Lower lobe of right lung (tissue), 2 donors: Measurements from ENCODE around the gene NEDD9. TPM values are rescaled to one million over a fixed set of nuclear protein-coding genes. Genes with fewer than 3 reads are reported as not detected.
A peak's percentile ranks its signal among the peaks of the same experiment; 100 is the strongest.

Experiments used
- ATAC-seq, 2 donors: fragments of 200-7000 bp; cut with Tn5 transposase; one replicate each; pipeline ENCODE4 v1.9.1; 2020 to 2022; ENCODE audit warnings: mild to moderate bottlenecking in 2 of 2, moderate library complexity in 2 of 2
- DNase-seq: peaks from one replicate; pipeline ENCODE4 v3.0.0-alpha.2; 2020
- H3K27ac ChIP-seq: fragments of 200-600 bp; one replicate; pipeline ENCODE4 v1.8.0; 2022
- H3K27me3 ChIP-seq: fragments of 200-600 bp; one replicate; pipeline ENCODE4 v1.8.0; 2022; ENCODE audit warnings: low read depth
- H3K36me3 ChIP-seq: fragments of 200-600 bp; one replicate; pipeline ENCODE4 v1.8.0; 2022; ENCODE audit warnings: mild to moderate bottlenecking
- H3K4me1 ChIP-seq: fragments of 200-600 bp; one replicate; pipeline ENCODE4 v1.8.0; 2022
- H3K4me3 ChIP-seq: fragments of 200-600 bp; one replicate; pipeline ENCODE4 v1.8.0; 2022; ENCODE audit warnings: mild to moderate bottlenecking
- H3K9me3 ChIP-seq: fragments of 200-600 bp; one replicate; pipeline ENCODE4 v1.8.0; 2022
- CTCF ChIP-seq: fragments of 200-600 bp; IDR thresholded peaks from one replicate; pipeline ENCODE4 v1.8.0; 2022; ENCODE audit warnings: antibody characterized with exemption, mild to moderate bottlenecking
- intact Hi-C: fragments of 100-400 bp; cut with DNase I; formaldehyde crosslinking; loops from one replicate; pipeline ENCODE4 v1.11.0; 2022
- total RNA-seq: library from RNA; stranded (reverse); fragmentation: NEBNext Ultra II Directional; extraction: Animal tissue kit (Norgen Biotek cat#: 25700); gene quantifications from one replicate; pipeline ENCODE4 v1.2.1, GENCODE V29; 2021
- donor health status: DM: no; HTN: yes; CAD: no; lungs with severe emphysema.

Gene NEDD9
- total RNA-seq, 1 donor from 2014 or later = 127 TPM

- no peak for DNase-seq
- no peaks in the 10 kb centered on the region for H3K9me3 ChIP-seq
- intact Hi-C loops = no loop called here
- H3K4me3 ChIP-seq = peak overlapping the region; percentile 13
- peak; percentile 42 to 49 for ATAC-seq
- H3K36me3 ChIP-seq = peaks cover 34% of the 10 kb centered on the region
- H3K27ac ChIP-seq = peak overlapping the region; percentile 83
- H3K27me3 ChIP-seq = no peaks in the 10 kb centered on the region
- TF ChIP-seq CTCF = no peak
- peaks cover 100% of the 10 kb centered on the region for H3K4me1 ChIP-seq
These were observed 14.9 kb downstream of the NEDD9 start for GRCh38 chr6:11217360-11218101.

- Histone ChIP-seq H3K9me3 (no peaks in the 10 kb centered on the region), H3K27me3 (no peaks in the 10 kb centered on the region), H3K4me3 (no peak overlapping the region), H3K27ac (peak overlapping the region; percentile 83), H3K4me1 (peaks cover 100% of the 10 kb centered on the region), H3K36me3 (peaks cover 51% of the 10 kb centered on the region)
- DNase-seq (no peak), ATAC-seq (peak; percentile 3 to 5)
- TF ChIP-seq CTCF = no peak
- intact Hi-C loops = no loop called here
These were observed 16.7 kb downstream of the NEDD9 start for GRCh38 chr6:11215773-11216172.

DNA sequence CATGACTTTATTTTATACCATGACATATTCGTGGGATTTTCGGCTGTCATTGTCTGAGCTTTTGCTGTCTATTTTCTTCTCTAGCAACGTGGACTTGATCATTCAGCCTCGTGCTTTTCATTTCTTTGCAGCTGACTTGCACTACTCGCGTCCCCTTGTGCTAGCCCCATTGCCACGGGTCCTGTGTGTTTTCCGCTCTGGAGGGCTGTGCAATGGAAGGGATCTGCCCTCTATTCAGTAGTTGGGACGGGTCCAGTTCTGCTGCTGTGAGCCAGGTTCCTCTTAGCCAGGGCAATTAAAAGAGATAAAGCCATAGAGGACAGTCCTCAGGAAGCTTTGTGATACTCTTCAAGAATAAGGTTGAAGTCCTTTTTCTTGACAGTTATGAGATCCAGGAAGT lies 17.6 kb downstream of the NEDD9 start:
- no peak for DNase-seq

GRCh38 chr6:11214084-11214833 lies 18.2 kb downstream of the NEDD9 start:
- H3K36me3 ChIP-seq = peaks cover 49% of the 10 kb centered on the region
- peaks cover 100% of the 10 kb centered on the region for H3K4me1 ChIP-seq
- intact Hi-C loops = no loop called here
- peak overlapping the region; percentile 83 for H3K27ac ChIP-seq
- ATAC-seq = peak in 1 of 2 donors; percentile 1
- no peak for DNase-seq
- H3K9me3 ChIP-seq = no peaks in the 10 kb centered on the region
- H3K27me3 ChIP-seq = no peaks in the 10 kb centered on the region
- H3K4me3 ChIP-seq = no peak overlapping the region
- no peak for TF ChIP-seq CTCF

More for the DNA sequence above, 17.6 kb downstream of the NEDD9 start:
- intact Hi-C loops = no loop called here
- no peak overlapping the region for H3K4me3 ChIP-seq
- H3K27ac ChIP-seq = peak overlapping the region; percentile 83
- no peaks in the 10 kb centered on the region for H3K9me3 ChIP-seq
- TF ChIP-seq CTCF = no peak
- ATAC-seq = no peak
- H3K27me3 ChIP-seq = no peaks in the 10 kb centered on the region
- peaks cover 49% of the 10 kb centered on the region for H3K36me3 ChIP-seq
- H3K4me1 ChIP-seq = peaks cover 100% of the 10 kb centered on the region

DNA sequence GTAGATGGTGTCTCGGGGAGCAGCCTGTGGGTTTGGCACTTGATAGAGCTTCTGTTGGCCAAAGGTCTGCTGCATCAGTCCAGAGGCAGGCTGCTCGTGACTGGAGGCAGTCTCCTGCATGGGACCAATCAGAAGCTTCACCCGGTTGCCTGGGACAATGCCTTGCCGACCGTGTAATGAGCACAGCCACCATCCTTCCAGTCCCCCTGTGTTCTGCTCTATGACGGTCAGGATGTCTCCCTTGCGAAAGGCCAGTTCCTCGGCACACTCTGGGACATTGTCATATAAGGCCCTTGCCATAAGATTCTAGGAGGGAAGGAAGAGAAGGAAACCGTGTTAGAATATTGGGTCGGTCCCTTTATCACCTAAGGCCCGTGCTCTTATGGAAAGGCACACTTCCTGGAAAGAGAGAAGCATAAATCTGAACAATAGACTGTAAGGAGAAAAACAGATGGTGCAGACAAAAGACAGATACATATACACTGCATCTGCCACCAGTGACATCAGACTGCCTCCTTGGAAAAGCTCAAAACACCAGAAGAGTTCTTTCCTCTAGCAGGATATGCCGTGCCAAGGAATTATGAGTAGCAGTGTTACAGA lies 18.9 kb downstream of the NEDD9 start:
- DNase-seq (no peak), ATAC-seq (no peak)
- peak overlapping the region; percentile 83 for H3K27ac ChIP-seq
- intact Hi-C loops = no loop called here
- no peak overlapping the region for H3K4me3 ChIP-seq
- H3K9me3 ChIP-seq = no peaks in the 10 kb centered on the region
- peaks cover 55% of the 10 kb centered on the region for H3K36me3 ChIP-seq
- H3K4me1 ChIP-seq = peaks cover 100% of the 10 kb centered on the region
- TF ChIP-seq CTCF = no peak
- no peaks in the 10 kb centered on the region for H3K27me3 ChIP-seq
